ENCODE results near the gene MLLT6.

The MLLT6 gene

DNA sequence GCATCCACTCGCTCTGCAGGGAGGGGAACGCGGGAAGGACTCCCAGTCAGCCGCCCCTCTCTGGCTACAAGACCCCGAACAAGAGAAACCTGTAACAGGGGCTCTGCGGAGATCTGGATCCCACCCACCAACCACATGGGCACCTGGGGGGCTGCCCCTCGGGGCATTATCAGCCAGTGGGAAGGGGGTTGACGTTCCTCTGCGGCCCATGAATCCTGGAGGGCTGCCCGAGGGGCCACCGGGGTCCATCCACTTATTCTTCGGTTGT lies 44.9 kb downstream of the MLLT6 start:
- no peak for TF ChIP-seq CTCF (IDR thresholded peaks at IDR 0.05)
- H3K27me3 ChIP-seq, result no peaks in the 10 kb centered on the region
- H3K4me3 ChIP-seq, result peak overlapping the region; percentile 70 to 88
- H3K4me1 ChIP-seq, result peaks cover 0 to 72% (median 54%) of the 10 kb centered on the region in 4 donors
- intact Hi-C loops (cut with DNase I; ENCODE audit: low total_unique reads), result loop anchor here (5.0 kb wide), 1 partner anchor 47 kb away; the partner anchor contains the start of gene PIP4K2B
- no peaks in the 10 kb centered on the region for H3K9me3 ChIP-seq
- peaks cover 0 to 9% (median under 1%) of the 10 kb centered on the region in 3 donors for H3K36me3 ChIP-seq
- DNase-seq, result no peak
- H3K27ac ChIP-seq, result peak overlapping the region; percentile 91 to 96

- no peak for TF ChIP-seq CTCF (IDR thresholded peaks at IDR 0.05)
- H3K27me3 ChIP-seq, result no peaks in the 10 kb centered on the region
- H3K4me1 ChIP-seq, result peaks cover 0 to 73% (median 54%) of the 10 kb centered on the region in 4 donors
- peak overlapping the region; percentile 70 to 88 for H3K4me3 ChIP-seq
- intact Hi-C loops (cut with DNase I; ENCODE audit: low total_unique reads), result loop anchor here (5.0 kb wide), 1 partner anchor 47 kb away; the partner anchor contains the start of gene PIP4K2B
- no peak for DNase-seq
- H3K27ac ChIP-seq, result peak overlapping the region; percentile 91 to 96
- no peaks in the 10 kb centered on the region for H3K9me3 ChIP-seq
- H3K36me3 ChIP-seq, result peaks cover 0 to 12% (median 4%) of the 10 kb centered on the region in 3 donors
These were observed 45.4 kb downstream of the MLLT6 start for GRCh38 chr17:38750312-38751121.

DNA sequence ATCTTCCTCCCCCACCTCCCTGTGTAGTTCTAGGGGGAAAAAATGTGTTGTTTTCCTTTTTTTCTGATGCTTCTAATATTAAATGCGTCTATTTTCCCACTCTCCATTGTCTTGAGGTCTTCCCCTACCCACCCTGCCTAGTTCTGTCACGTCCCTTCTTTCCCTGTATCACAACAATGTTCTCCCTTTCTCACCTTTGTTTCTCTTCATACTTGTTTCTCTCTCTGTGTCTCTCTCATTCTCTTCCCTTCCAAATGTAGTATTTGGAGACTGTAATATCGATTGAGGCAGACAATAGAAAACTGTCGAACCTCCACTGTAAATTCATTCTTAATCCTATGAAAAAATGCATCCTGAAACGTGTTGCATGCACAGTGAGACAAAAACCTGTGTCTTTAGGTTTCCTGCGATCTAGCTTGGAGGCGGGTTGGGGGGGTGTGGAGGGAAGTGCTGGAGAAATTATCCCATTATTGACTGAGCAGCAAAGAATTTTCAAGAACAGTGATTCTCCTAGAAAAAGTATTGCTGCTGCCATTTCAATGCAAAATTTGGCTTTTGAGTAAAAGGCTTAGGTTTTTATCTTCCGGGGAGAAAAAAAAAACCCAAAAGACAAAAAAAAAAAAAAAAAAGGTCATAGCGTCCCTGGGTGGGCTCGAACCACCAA lies 46.2 kb downstream of the MLLT6 start:
- Histone ChIP-seq H3K4me1 (peaks cover 0 to 65% (median 50%) of the 10 kb centered on the region in 4 donors), H3K36me3 (peaks cover 7 to 19% (median 11%) of the 10 kb centered on the region in 3 donors), H3K4me3 (peak overlapping the region; percentile 73 to 96), H3K9me3 (no peaks in the 10 kb centered on the region), H3K27me3 (no peaks in the 10 kb centered on the region), H3K27ac (peak overlapping the region; percentile 8 to 96)
- intact Hi-C loops (cut with DNase I; ENCODE audit: low total_unique reads), result loop anchor here (5.0 kb wide), 1 partner anchor 46 kb away; the partner anchor contains the start of gene PIP4K2B
- DNase-seq, result no peak
- no peak for TF ChIP-seq CTCF (IDR thresholded peaks at IDR 0.05)

DNA sequence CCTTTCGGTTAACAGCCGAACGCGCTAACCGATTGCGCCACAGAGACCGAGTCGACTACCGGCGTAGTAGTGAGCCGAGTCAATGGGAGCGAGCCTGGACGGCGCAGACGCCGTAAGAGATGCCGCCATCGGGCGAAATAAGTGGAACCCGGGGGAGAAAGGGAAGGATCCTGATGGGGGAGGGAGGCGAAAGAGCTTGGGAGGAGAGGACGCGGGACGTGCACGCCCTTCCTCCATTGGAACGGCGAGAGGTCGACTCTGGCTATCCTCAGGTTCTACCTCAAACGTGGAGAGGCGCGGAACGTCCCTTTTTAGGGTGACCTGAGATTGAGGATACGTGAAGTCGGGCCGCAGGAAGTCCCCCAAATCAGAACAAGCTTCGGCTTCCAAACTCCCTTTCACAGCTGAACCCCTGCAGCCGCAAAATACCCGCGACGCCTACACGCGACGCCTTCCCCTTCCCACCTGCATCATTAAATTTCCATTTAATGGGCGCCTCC lies 46.8 kb downstream of the MLLT6 start:
- intact Hi-C loops (cut with DNase I; ENCODE audit: low total_unique reads), result loop anchor here (5.0 kb wide), 1 partner anchor 45 kb away; the partner anchor contains the start of gene PIP4K2B
- Histone ChIP-seq H3K4me3 (peak overlapping the region; percentile 73 to 96), H3K36me3 (peaks cover 12 to 24% (median 15%) of the 10 kb centered on the region in 3 donors), H3K9me3 (no peaks in the 10 kb centered on the region), H3K27me3 (no peaks in the 10 kb centered on the region), H3K4me1 (peaks cover 0 to 59% (median 44%) of the 10 kb centered on the region in 4 donors), H3K27ac (peak overlapping the region; percentile 85 to 96)
- TF ChIP-seq CTCF (IDR thresholded peaks at IDR 0.05), result no peak
- DNase-seq, result peak; percentile 83 to 88

DNA sequence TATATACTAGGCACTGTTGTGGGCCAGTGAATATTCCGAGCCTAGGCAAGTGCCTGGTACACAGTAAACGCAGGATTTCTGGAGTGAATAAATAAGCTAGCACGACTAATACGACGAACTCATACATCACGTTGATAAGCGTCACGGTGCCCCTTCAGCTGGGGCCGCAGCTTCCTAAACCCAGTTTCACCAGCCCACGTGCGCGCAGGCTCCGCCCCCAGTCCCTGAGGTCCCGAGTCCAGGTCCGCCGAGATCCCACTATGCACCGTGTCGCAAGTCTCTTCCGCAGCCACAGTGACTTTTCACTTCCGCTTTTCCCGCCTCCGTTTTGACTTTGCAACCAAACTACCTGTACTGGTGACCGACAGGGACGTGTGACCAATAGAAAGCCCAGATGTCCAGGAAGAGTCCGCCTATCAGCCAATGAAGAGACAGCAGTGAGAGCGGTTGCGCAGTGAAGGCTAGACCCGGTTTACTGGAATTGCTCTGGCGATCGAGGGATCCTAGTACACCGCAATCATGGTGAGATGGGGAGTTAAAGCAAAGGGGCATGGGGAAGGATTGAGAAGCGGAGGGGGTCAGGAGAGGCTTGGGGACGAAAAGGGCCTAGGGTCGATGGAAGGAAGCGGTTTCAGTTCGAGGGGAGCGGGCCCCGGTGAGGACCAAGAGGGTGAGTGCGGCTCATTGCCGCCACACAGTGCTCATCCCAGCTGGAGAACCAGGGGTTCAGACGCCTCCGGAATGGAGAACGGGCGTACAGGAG lies 47.4 kb downstream of the MLLT6 start, which contains the start of gene PSMB3:
Gene PSMB3 (plus strand): TSS at position 434 of the 763 bp plus-strand sequence. CDS start 86 bp downstream, at position 520.
- no peak for TF ChIP-seq CTCF (IDR thresholded peaks at IDR 0.05)
- intact Hi-C loops (cut with DNase I; ENCODE audit: low total_unique reads), result loop anchor here (5.0 kb wide), 1 partner anchor 45 kb away; the partner anchor contains the start of gene PIP4K2B
- DNase-seq, result peak; percentile 99
- peaks cover 12 to 29% (median 19%) of the 10 kb centered on the region in 3 donors for H3K36me3 ChIP-seq
- no peaks in the 10 kb centered on the region for H3K9me3 ChIP-seq
- peaks cover 0 to 53% (median 40%) of the 10 kb centered on the region in 4 donors for H3K4me1 ChIP-seq
- H3K27ac ChIP-seq, result peak within 1 kb of the TSS; percentile 85 to 96
- H3K27me3 ChIP-seq, result no peaks in the 10 kb centered on the region
- H3K4me3 ChIP-seq, result peak within 1 kb of the TSS; percentile 73 to 96

Data from tibial artery (tissue), 4 donors.